GM21381 (cell line): ENCODE data around the gene NEK9.
A peak's percentile ranks its signal among the peaks of the same experiment; 100 is the strongest.
"Not testable (repeated sequence)": the region's sequence is repeated elsewhere in the genome, so short reads cannot be mapped to it uniquely, and the experiment has no call there.

Source experiments
- ATAC-seq: cut with Tn5 transposase; IDR thresholded peaks from one replicate; pipeline ENCODE4 v1.9.1; 2021; ENCODE audit warnings: mild to moderate bottlenecking, moderate library complexity; ENCODE audit not compliant: unreplicated experiment

Gene NEK9

DNA sequence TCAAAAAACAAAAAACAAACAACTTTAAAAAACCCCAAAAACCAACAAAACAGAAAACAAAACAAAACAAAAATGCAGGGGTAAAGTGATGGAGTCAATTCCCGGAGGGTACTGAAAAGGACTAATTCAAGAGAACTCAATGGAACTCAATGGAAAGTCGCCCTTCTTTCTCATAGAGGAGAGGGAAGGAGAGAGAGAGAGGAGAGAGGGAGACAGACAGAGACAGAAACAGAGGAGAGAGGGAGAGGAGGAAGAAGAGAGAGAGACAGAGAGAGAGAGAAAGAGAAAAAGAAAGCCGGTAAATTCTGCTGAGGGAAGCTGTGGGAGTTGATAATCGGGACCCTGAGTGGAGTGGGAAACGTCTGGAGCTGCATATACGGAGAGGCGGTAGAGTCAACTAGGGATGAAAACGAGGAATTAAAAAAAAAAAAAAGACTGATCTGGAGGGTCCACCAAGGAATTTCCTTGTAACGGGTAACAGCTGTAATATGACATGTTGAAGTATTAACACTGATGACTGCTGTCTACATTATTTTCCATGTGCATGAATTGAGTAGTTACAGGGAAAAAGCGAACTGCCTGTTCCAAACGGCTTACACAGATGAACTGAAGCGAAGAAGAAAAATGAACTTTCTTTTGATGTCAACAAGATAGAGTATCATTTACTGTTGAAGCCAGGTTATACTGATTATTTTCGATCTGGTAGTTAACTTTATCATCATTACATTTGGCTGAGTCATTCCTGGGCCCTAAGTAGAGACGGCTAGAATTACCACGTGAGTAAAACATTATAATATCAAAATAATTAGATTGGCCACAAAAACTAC lies 58.3 kb downstream of the NEK9 start:
- no peak for ATAC-seq

DNA sequence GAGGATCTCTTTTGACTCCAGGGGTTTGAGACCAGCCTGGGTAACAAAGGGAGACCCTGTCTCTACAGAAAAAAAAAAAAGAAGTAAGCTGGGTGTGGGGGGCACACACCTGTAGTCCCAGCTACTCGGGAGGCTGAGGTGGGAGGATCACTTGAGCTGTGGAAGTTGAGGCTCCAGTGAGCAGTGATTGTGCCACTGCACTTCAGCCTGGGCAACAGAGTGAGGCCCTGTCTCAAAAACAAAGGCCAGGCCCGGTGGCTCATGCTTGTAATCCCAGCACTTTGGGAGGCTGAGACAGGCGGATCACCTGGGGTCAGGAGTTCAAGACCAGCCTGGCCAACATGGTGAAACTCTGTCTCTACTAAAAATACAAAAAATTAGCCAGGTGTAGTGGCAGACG lies 59.1 kb downstream of the NEK9 start:
- not testable (repeated sequence) for ATAC-seq

DNA sequence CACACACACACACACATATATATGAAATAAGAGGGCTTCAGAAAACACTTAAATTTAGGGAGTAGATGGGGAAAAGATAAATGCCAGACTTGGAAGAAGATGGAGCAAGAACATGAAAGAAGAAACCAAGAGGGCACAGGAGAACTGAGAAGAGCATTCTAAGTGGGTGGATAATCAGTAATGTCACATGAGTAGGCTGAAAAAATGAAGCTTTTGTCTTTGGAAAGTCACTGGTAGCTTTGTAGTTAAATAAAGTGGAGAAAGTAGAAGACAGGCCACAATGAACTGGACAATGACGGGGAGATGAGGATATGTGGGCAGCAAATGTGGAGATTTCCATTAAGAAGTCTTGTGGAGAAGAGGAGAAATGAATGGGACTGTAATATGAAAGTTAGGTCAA lies 59.6 kb downstream of the NEK9 start:
- no peak for ATAC-seq

DNA sequence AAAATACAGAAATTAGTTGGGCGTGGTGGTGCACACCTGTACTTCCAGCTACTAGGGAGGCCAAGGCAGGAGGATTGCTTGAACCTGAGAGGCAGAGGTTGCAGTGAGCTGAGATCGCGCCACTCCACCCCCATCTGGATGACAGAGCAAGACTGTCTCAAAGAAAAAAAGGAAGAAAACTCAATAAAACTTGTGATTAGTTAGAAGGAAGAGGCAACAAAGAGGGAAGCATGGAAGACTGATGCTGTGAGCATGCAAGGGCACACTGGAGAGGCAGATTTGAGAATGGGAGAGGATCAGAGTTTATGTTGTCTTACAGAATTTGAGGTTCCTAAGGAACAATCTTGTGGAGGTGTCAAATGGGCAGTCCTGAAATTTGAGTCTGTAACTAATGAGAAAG lies 60.2 kb downstream of the NEK9 start:
- no peak for ATAC-seq

DNA sequence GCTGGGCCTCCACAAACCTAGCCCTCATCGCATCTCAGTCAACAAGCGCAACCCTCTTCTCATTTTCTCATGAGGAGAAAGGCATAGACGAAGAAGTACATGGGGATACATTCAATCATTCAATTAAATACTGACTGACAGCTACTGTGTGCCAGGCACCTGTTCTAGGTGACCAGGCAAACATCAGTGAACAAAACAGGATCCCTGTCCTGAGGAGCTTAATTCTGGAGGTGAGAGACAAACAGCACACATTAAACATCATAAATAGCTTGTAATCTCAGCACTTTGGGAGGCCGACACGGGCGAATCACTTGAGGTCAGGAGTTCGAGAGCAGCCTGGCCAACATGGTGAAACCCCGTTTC lies 62.7 kb downstream of the NEK9 start:
- no peak for ATAC-seq

DNA sequence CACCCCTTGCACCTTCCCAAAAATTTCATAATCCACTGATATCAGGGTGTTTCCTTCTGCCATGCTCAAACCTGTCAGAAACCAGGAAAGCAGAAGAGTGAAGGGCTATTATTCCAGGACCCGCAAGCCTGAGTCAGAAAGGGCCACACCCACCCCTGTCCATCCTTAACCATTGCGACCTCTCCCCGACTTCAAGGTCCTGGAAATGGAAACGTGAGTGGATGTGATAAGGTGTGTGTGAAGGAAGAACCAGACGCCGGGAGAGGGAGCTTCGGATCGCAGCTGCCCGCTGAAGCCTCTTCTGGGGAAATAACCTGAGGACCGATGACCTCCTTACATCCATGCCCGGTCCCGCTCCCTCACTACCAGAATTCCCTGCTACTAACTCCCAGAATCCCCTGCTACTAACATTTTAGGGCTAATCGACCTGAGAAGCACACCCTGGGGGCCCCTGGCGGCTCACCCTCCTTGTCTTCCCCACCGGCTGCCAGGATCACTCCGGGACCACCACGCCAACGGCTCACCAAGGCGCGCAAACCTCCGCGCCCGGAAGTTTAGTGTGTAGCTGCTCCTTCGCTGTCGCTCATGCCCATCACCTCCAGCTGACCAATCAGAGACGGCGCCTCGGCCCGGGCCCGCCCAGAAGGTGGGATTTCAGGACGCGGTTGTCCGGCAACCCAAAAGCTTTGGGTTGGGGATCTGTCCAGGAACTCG lies 63.2 kb downstream of the NEK9 start, which contains the start of gene ACYP1:
ACYP1 (minus strand) TSS at position 534 of the 714 bp plus-strand sequence; CDS start at position 63, 471 bp downstream.
- ATAC-seq: peak; percentile 93

DNA sequence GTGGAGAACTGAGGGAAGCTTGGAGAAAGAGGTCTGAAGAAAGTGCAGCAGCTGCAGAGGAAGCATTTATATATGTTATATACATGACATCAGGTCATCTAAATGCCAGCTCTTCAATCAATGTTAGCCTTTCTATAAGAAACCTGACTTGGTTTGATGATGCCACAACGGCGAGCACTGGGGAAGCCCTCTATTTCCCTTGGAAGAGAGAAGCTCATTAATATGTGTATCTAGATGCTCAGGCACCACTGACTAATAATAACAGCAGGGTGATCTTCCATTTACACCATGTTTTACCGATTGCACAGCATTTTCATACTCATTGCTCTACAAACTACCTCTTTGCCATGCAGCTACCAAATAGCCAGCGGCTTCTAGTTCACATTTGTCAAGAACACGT lies 63.8 kb downstream of the NEK9 start:
- ATAC-seq: no peak

DNA sequence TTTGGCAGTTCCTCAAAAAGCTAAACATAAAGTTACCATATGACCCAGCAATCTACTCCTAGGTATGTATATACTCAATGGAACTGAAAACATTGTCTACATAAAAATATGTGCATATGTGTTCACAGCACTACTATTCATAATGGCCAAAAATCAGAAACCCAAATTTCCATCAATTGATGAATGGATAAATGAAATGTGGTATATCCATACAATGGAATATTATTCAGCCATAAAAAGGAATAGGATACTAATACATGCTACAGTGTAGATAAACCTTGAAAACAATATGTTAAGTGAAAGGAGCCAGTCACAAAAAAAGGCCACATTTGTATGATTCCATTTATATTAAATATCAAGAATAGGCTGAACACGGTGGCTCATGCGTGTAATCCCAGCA lies 66.4 kb downstream of the NEK9 start:
- ATAC-seq: no peak

DNA sequence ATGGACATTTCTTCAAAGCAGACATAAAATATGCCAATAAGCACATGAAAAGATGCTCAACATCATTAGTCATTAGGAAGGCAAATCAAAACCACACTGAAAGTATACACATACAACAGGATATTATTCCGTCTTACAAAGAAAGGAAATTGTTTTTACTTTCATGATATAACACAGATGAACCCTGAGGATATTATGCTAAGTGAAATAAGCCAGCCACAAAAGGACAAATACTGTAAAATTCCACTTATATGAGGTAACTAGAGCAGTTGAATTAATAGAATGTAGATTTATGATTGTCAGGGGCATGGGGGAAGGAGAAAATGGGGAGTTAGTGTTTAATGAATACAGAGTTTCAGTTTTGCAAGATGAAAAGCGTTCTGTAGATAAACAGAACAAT lies 67.2 kb downstream of the NEK9 start:
- ATAC-seq: no peak

DNA sequence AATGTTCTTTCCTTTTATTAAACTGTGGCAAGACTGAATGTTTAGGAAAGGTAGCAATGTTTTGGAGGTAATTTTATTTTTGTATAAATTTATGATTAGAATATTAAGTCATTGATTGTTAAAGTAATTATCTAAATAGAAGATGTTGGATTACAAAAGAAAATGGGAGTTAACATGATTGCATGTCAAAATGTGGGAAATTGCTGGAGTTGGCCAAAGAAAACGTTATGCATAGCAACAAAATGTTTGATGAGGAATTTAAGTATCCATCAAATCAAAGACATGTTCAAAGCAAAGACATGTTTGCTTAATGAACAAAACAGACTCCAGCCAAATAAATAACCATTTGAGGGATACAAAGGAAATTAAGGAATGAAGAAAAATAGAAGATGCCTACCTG lies 72.4 kb downstream of the NEK9 start:
- no peak for ATAC-seq

DNA sequence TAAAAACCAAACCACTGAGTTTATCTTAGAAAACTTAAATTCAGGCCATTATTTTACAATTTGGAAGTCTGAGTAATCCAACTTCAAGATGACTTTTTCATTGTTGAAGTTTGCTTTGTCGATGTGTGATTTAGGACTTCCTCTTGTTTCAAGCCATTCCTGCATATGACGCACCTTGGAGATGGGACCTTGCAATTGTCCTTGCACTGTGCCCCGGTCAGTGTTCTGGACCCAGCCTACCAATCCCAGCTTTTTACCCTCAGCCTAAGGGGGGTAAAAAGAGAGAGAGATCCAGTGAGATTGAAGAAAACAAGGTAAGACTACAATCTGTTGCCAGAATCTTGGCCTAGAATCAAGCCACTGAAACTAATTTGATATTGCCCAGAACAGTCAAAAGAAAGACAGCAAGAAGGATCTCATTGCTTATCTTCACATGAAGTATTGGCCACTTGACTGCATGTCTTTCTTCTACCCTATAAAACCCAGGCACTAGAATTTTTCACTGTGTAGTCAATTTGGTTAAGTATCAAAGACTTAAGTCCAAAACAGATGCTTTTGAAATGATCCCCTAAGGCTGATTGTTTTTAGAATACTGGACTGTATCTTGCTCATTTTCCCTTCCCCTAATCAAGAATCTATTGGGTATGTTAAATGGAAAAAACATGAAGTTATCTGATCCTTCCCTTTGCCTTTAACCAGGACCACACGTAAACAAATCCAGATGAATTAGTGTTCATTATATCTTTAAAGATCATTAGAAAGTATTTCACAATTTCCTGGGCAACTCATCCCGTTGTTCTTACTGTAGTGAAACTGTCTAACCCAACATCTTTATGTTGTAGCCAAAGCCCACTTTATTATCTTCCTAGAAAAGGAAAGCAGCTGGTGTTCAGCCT lies 73.2 kb downstream of the NEK9 start:
- ATAC-seq: no peak

DNA sequence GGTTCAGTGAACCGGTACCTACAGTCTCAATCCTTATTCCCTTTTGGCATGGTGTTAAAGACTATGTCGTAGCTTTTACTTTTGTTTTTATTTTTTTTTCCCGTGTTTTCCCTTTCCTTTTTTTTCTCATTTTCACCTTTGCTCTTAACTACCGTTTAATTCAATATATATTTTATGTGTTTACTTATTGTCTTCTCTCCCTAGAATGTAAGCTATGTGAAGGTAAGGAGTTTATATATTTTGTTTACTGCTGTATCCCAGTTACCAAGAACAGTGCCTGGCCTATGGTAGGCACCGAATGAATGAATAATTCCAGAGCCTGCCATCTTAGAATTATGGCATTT lies 75.3 kb downstream of the NEK9 start:
- no peak for ATAC-seq

DNA sequence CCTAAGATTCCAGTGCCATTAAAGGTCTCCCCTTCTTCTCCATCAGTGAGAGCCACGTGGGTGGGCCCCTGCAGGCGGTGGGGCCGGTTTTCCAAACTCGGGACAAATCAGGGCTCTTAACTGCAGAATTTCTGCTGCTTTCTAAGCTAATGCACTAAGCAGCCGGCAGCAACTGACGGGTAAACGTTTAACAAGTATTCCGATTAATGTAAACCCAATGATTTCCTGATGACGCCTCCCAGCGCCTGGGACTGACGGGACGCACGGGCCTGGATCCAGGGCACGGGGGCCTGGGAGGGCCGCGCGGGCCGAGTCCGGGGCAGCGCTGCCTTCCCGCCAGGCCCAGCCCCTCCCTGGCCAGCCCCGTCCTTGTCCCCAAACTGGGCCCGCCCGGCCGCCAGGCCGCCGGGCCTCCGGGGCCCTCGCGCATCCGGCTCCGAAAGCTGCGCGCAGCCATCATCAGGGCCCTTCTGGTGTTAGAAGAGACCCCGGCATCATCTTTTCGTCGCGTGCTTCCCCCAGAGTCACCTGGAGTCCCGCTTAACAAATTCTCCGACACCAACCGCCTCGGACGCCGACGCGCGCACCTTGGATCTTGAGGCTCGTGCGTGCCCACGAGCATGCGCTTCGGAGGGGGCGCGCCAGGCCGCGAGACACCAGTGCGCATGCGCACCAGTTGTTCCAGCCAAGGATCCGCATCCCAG lies 75.8 kb downstream of the NEK9 start, which contains the start of gene MLH3:
MLH3 (minus strand) TSS at position 616 of the 704 bp plus-strand sequence. CDS start 1,812 bp downstream, outside the sequence.
- peak; percentile 80 for ATAC-seq

DNA sequence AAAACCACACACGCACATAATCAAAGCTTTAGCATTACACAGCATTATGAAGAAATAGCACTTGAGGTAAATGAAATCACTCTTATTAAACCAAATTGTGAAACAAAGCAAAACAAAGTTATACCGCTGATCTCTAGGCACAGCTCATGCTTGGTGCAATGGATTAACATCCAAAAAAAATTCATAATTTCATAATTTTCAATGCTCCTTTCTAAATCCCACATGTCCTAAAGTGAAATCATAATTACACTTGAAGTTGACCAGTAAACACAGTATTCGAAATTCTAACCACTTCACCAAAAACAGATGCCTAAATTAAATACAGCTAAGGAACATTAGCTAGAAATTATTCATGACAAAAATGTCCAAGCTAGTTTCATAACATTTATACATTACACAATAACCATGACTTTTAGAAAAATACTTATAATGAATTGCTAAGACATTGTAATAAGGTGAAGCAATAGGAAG lies 77.1 kb downstream of the NEK9 start:
- no peak for ATAC-seq

DNA sequence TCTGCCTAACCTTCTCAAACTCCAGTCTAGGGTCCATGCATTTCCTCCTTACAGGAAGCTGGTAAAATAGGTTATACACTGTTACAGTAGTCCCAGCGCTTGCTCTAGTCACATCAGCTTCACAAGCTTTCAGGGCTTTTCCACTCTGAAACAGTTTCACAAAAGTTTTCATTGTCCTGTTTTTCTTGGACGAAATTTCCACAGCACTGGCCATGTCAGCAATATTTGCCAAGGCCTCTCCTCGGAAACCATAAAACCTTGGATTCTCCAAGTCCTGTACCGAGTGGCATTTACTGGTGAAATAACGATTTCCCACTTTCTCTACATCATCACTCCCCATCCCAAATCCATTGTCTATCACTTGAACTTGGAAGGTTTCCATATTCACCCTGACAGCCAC lies 77.7 kb downstream of the NEK9 start:
- ATAC-seq: no peak

DNA sequence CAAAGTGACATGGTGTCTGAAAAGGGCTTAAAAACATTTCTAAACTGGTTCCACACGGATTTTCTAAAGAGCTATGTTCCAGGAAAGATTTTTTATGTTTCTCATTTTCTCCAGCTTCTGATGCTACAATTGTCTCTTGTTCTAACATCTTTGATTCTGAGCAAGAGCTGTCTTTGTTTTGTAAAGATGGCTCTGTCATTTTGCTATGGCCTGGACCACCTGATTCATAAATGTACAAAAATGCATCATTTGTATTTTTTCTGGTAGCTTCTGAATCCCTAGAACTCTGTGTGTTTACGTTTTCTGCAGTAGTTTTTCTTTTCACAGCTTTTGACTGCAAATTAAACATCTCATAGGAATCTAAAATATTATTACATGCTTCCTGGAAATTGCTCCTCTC lies 78.7 kb downstream of the NEK9 start:
- no peak for ATAC-seq

DNA sequence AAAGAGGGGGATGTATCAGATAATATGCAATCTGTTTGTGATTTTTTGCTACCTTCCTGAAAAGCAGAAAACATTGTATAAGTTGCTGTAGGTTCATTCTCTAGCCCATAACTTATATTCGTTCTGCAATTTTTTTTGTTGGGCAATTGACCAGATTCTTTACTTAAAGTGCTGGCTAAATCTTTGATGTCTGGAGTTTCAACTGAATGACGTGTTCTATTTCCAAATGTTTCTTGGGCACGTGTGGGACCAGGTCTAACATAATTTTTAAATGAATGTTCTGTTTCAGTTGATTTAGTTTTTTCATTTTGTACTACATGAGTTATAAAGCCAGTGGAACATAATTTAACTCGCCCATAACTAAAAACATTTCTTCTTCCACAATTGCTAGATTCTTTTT lies 79.3 kb downstream of the NEK9 start:
- ATAC-seq: no peak

DNA sequence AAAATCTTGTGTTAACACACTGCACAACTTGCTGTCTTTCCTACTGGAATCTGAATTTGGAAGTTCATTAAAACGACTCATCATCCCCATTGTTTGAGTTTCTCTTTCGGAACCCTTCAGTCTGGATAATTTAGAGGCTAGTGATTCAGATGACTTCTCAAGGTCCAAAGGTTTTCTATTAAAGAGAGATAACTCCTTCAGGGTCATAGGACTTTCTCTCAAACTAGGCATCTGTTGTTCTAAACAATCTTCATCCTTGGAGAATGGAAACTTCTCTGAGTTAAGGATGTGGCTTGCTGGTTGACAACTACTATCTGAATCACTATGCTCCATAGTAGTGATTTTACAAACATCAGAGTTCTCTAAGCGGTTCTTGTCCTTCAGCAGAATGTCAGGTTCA lies 79.9 kb downstream of the NEK9 start:
- ATAC-seq: no peak

DNA sequence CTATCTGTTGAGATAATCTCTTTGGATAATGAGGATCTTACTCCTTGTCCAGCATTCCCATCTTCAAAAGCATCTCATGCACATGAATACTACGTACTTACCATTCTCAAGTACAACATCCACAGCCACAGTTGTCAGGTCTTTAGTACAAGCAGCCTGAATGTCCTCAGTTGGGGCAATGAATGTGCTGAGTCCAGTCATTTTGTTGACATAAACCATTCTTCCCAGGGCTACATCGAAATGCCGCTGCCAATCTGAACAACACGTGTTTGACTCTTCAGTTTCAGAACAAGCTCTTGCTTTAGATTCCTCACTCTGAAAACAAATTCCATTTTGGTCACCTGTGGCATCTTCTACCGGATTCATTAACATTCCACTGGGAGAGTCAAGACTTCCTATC lies 80.6 kb downstream of the NEK9 start:
- no peak for ATAC-seq

DNA sequence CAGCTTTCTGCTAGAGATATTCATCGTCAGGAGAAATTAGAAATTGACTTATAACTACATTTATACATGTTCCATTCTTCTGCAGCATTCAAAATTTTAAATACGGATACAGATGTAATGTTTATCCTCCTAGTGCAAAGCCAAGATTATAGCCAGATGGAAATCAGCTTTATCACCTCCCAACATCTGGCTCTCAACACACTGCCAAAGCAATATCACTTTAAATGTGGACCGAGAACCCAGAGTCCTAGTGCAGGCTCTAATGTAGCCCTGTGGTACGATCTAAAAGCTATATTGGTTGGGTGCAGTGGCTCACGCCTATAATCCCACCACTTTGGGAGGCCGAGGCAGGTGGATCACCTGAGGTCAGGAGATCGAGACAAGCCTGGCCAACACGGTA lies 82.1 kb downstream of the NEK9 start:
- no peak for ATAC-seq

DNA sequence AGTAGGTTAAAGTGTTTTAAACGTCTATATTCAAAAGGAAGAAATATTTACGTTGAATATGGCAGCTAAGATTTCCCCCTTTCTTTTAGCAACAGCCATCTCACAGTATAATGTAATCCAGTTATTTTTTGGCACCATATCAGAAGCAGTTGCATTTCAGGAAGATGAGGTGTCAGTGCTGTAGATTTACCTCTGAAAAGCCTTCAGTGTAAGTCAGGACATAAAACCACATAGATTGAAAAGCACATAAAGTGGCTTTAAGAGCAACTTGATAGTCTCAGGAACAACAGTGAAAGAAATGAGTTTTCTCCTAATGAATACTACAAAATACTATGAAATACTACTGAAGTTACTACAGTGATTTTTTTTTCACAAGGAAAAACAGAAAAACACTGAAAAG lies 82.5 kb downstream of the NEK9 start:
- no peak for ATAC-seq
